ENCODE measurements around the gene RIPOR3.
"Not testable (repeated sequence)": the region's sequence is repeated elsewhere in the genome, so short reads cannot be mapped to it uniquely, and the experiment has no call there.

The RIPOR3 gene

DNA sequence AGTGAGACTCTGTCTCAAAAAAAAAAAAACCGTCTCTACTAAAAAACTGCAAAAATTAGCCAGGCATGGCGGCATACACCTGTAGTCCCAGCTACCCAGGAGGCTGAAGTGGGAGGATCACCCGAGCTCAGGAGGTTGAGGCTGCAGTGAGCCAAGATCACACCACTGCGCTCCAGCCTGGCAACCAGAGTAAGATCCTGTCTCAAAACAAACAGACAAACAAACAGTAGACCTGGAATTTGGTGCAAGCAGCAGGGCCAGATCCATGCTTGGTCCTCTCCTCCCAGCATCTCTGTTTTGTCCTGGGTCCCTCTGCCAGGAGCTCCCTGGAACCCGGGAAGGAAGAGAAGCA is 11.6 kb downstream of the RIPOR3 start:
- no peak for DNase-seq (ENCODE audit: low read depth in 2 of 2)

DNA sequence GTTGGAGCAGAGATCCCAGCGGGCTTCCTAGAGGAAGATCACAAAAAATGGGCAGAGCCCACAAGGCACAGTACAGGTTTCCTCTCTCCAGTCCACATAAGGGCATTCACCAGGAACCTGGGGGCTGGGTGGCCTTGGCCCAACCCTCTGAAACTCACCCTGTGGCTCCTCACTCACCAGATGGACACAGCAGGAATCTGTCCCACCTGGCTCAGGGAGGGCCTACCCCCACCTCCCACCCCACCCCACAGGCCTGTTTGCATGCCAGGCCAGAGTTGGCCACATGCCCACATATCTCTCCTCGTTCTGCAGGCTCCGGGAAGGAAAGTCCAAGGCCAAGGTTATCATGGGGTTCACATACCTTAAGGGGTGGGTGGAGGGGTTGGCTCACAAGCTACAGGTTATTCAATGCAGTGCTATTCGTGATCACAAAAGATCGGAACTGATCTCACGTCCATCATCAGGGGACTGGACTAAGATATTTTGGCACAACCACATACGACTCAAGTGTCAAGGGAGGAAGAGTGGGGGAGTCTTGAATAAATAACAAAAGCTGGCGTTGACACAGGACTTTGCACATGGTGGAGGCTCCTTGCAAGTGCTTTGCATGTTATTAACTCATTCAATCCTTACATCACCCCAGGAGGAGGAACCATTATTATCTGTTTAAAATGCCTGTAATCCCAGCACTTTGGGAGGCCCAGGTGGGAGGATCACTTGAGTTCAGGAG is 13.0 kb downstream of the RIPOR3 start:
- DNase-seq (ENCODE audit: low read depth in 2 of 2): no peak

DNA sequence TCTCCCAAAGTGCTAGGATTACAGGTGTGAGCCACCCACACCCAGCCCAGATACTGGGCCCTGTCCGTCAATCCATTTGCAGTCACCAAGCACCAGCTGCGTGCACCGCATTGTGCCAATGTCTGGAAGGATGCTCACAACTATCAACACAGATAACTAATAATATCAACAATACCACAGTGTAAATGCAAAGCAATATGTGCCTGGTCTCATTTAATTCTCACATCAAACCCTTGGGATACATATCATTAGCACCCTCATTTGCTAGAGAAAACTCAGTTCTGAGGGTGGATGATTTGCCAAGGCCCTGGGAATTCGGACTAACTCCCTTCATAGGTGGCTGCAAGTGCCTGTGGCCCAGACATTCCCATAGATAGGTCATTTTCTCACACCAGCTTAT is 14.5 kb downstream of the RIPOR3 start:
- DNase-seq (ENCODE audit: low read depth in 2 of 2): no peak

DNA sequence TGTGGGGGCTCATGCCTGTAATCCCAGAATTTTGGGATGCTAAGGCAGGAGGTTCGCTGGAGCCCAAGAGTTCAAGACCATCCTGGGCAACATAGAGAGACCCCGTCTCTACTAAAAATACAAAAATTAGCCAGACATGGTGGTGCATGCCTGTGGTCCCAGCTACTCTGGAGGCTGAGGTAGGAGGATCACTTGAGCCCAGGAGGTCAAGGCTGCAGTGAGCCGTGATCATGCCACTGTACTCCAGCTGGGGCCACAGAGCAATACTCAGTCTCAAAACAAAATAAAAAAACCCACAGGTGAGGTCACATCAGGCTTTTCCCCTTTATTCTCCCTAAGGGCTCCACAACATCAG is 15.0 kb downstream of the RIPOR3 start:
- DNase-seq (ENCODE audit: low read depth in 2 of 2): not testable (repeated sequence)

DNA sequence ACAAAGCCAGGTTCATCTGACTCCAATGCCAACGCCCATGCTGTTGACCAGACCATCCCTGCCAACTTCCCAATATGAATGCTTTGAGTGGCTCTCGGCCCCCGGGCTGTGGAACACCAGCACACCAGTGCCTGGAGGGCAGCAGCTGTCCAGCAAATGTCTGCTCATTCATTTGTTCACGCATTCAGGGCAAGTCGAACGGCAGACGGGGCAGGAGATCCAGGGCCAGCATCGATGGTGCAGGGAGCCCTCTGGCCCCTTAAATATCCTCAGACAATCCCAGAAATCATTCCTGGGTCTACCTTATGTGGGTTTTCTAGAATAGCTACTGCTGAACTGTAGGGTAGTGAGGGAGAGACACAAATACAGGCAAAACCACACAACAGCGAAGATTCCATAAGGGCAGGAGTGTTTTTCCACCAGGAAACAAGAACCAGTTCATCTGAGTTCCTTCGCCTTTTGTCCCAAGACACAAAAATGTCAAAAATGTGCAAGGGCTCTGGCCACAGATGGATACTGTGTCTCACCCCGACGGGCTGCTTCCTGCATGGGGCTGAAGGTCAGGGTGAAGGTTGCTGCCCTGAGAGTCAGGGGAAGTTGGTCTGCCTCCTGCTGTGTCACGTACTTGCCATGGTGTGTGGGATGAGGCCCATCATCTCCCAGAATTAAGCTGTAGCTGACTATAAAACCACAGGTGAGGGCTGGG is 15.5 kb downstream of the RIPOR3 start:
- DNase-seq (ENCODE audit: low read depth in 2 of 2): no peak

DNA sequence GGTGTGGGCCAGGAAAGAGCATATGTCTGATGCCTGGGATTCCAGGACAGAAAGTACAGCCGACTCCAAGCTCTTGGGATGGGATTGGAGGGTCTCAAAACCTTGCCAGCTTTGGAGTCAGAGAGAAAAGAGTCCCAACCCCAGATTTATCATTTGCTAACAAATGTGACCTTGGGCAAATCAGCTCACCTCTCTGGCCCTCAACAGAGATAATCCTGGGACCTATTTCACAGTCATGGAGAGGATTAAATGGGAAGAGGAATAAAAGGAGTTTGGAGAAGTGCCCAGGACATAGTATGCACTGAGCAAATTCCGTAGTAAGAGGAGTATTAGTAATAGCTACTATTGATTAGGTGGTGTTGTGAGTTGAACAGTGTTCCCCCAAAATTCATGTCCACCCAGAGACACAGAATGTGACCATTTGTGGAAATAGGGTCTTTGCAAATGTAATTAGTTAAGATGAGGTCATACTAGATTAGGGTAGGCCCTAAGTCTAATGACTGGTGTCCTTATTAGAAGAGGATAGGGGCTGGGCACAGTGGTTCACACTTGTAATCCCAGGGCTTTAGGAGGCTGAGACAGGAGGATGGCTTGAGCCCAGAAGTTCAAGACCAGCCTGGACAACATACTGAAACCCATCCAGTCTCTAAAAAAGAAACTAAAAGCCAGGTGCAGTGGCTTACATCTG is 17.1 kb downstream of the RIPOR3 start:
- DNase-seq (ENCODE audit: low read depth in 2 of 2): no peak

DNA sequence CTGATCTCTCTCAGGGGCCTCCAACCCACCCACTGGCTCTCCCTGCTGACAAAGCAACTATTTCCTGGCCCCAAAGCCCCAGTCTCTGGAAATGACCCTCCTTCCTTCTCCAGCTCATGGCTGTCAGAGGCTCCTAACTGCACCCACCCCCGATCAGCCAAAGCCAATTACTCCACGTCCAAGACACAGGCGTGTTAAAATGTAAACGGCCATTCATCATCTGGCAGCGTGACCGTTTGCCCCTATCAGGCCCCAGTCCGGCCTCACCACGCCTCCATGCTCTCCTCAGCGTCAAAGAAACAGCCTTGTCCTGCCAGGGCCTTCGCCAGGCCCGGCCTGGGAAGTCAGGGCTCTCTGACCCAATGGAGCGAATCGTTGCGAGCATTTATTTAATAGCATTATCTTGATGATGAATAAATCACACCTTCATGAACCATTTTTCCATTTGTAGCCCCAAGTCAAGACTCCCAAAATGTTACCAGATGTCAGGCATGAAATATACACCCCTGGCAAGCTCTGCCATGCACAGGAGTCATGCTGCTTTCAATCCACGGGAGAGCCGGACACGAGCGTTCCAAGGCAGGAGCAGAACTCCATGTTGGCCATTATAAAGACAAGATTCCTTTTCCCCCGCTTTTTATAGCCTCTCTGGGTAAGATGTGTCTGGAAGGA is 17.7 kb downstream of the RIPOR3 start:
- no peak for DNase-seq (ENCODE audit: low read depth in 2 of 2)

DNA sequence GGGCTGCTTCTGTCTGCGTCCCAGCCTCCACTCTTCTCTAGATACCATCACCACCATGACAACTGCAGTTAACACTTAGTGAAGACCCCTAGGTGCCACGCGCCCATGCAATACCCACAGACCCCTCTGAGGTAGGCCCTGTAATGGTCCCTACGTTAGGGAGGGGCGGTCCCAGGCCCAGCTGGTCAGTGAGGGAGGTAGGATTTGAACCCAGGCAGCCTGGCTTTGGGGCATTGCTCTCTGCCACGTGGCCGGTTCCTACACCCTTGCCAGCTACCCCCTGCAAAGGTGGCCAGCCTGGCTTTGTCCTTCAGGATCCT is 18.2 kb downstream of the RIPOR3 start:
- no peak for DNase-seq (ENCODE audit: low read depth in 2 of 2)

DNA sequence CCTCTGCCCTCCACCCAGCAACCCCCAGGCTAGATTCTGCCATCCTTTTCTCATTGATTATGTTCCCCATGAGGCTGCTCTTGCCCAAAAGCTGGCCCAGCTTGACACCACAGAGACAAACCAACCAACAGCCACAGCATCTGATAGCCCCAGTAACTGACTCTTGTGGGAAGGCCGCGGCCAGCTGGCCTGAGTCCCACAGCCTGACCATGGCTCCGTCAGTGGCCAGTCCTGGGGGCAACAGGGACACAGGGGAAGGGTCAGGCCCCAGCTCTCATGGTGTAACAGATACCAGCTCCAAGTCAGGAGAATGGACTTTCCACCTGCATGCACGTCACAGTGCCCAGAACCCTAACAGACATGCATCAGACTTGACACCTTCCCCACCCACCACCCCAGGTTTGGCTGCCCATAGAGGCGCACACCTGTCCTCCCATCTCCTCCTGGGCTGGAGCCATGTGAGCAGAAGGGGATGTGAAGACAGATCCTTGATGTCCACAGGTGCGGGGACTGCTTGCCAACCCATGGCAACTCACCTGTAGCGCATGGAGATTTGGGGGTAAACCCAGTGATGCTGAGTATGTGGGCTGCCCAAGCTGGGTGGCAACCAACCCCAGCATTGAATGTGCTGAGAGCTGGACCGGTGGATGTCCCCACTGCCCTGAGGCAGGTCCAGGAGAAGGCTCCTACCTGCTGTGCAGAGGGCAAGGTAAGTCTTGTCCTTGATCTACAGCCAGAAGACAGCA is 18.8 kb downstream of the RIPOR3 start:
- DNase-seq (ENCODE audit: low read depth in 2 of 2): no peak

DNA sequence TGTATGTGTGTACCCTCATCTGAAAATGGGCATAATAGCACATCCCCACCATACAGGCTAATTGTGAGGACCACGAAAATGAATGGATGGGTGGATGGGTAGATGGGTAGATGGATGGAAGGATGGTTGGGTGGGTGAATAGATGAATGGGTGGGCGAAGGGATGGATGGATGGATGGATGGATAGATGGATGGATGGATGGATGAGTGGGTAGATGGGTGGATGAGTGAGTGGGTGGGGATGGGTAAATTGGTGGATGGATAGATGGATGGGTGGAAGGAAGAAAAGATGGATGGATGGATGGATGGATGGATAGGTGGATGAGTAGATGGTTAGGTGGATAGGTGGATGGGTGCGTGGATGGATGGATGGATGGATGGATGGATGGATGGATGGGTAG is 19.7 kb downstream of the RIPOR3 start:
- no peak for DNase-seq (ENCODE audit: low read depth in 2 of 2)

DNA sequence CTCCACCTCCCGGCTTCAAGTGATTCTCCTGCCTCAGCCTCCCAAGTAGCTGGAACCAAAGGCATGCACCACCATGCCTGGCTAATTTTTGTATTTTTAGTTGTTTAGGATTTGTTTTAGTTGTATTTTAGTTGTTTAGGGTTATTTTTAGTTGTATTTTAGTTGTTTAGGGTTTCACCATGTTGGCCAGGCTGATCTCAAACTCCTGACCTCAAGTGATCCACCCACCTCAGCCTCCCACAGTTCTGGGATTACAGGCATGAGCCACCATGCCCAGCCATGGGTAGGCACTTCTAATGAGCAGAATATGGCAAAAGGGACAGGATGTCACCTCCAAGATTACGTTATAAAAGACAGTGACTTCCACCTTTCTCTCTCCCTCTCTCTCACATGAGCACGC is 20.3 kb downstream of the RIPOR3 start:
- DNase-seq (ENCODE audit: low read depth in 2 of 2): not testable (repeated sequence)

DNA sequence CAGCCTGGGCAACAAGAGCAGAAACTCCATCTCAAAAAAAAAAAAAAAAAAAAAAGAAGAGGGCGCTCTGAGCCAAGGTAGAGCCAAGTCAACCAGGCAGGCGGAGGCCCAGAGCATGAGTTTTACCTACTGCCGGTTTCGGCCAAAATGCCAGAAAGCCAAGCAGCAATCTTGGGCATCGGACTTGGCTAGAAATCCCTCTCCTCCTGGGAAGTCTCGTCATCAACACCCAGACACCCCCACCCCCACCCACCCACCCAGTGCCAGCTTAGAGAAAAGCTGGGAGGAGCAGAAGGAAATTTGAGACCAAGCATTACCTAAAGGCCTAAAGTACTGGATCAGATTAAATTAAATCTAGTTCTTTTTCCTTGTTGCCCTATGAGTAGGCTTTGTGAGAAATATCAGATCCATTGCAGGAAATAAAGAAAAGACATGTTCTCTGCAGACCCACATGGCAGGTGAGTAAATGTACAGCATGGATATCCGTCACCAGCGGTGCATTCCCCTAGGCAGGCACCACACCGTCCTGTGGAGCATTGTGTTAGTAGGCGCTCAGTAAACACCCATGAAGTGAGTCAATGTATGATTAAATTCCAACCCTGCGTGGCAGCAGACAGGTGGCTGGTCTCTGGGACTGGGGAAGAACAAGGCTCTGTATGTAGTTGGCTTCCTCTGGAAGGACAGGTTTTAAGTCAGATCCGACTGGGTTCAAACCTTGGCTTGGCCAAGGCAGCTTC is 21.0 kb downstream of the RIPOR3 start:
- no peak for DNase-seq (ENCODE audit: low read depth in 2 of 2)

DNA sequence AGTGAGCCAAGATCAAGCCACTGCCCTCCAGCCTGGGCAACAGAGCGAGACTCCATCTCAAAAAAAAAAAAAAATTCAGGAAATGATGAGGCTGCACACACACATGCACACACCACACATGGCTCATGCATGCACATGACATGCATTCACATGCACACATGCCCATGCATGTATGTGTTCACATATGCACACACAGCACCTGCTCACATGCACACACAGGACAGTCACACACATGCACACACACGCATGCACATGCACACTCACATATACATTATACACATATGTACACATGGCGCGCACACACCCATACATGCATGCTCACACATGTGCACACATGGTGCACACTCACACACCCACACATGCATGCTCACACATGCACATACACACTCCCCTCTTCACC is 22.5 kb downstream of the RIPOR3 start:
- DNase-seq (ENCODE audit: low read depth in 2 of 2): no peak

DNA sequence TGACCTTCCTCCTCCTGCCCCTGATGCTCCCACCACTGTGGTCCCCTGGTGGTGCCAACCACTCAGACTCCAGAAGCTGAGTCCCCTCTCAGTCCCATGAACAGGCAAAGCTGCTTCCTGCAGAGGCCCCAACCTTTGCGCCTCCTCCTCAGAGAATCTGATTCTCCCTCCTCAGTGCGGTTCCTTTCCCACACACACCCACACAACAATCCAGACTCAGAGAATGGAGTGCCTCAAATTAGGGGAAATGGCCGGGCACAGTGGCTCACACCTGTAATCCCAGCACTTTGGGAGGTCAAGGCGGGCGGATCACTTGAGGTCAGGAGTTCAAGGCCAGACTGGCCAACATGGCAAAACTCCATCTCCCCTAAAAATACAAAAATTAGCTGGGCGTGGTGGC is 23.0 kb downstream of the RIPOR3 start:
- DNase-seq (ENCODE audit: low read depth in 2 of 2): no peak

DNA sequence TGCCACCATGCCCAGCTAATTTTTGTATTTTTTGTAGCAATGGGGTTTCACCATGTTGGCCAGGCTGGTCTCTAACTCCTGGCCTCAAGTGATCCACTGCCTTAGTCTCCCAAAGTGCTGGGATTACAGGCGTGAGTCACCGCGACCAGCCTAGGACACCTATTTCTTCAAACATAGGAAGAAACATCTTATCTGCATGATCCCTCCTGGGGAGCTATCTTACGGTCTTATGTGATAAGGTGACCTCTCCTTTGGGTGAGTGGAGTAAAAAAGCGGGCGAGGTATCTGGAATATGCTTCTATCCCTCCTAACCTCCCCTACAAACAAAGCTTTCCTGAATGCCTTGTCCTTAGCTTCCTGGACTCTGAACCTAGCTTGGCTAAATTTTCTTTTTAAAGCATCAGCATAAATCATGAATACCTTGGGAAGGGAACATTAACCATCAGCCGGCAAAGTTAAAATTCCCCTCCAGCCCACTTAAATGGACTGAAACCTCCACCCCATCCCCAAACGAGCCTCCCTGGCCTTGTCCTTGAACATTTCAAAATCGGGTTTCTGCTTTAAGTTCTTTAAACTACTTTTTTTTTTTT is 24.5 kb downstream of the RIPOR3 start:
- no peak for DNase-seq (ENCODE audit: low read depth in 2 of 2)

DNA sequence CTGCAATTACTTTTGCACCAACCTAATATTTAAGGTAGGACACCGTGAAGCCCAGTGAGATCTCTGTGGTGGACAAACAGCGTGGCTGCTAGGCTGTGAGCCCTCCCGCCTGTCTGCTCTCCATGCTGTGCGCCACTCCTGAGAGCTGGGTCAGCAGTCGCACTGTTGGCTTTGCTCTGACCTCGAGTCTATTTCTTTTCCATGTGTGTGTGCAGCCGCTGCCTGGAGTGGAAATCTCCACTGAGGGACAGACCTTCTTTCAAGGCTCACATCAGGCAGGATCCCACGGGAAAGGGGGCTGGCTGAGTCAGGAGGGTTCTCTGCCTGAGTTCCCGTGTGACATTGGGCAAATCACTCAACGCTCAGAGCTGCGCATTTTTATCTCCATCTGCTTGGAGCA is 27.1 kb downstream of the RIPOR3 start:
- no peak for DNase-seq (ENCODE audit: low read depth in 2 of 2)

DNA sequence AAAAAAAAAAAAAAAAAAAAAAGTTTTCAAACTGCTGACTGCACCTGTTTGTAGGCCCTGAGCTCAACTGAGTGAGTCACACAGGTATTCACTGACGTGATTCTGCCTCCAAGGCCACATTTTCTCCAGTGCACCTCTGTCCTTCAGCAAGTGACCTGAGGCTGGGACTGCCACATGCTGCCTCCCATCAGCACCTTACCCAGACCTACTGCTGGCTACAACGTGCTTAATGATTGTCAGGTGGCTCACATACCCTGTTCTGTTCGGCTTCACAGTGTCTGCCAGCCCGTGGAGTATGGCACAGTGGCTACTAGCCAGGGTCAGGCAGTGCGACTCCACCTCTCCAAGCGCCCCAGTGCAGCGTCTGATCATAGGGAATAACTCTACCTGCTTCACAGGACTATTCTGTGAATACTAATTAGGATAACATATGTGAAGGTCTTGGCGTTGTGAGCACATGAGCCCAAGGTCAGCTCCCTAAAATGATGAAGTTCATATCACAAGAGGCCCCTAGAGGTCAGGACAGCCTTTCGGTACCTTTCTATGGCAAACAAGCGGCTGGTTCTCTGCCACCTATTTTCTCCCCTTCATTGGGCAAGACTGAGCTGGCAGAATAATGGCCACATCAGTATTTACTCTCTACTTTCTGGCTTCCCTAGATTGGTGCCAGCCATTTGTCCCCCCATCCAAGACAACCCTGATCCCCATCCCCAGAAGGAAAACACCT is 28.1 kb downstream of the RIPOR3 start:
- no peak for DNase-seq (ENCODE audit: low read depth in 2 of 2)

DNA sequence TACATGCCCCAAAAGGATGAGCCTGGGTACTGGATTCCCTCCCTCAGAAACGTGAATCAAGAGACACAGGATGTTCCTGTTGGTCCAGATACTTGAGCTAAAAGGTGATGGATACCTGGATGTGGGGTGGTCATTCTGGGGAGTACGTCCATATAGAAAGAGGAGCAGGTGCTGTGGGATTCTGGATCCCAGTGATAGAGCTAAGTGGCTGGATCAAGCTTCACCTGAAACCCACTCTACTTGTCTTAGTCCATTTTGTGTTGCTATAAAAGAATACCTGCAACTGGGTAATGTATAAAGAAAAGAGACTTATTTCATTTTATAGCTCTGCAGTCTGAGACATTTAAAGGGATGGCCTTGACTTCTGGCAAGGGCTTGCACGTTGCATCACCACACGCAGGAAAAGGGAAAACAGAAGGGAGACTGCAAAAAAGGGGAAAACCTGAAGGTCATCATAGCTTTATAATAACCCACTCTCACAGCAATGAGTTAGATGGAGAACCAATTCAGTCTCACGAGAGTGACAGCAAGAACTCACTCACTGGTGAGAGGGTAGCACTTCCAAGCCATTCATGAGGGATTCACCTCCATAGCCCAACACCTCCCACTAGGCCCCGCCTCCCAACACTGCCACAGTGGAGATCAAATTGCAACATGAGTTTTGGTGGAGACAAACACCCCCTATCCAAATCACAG is 31.2 kb downstream of the RIPOR3 start:
- no peak for DNase-seq (ENCODE audit: low read depth in 2 of 2)

DNA sequence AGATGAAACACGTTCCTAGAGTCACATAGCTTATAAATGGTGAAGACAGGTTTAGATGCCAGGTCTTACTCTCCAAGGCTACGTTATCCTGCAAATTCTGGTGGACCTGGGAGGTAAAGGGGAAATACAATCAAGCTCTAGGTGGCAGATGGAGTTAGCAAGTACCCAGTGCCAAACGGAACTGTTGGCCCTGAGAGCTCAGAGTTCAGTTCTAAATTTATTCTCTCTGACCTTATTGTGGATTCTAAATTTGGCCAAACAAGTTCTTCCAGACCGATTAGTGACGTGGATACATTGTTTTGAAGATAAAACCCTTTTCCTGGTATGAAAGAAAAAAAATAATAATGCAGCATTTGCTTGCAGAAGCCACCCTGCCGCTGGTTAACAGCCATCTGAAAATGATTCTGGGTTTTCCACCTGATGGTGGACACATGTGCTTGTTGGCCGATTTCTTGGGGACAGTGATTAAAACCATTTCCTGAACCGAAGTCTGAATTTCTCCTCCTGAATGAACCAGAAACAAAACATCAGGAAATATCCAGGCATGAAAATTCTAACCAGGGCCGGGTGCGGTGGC is 32.5 kb downstream of the RIPOR3 start:
- DNase-seq (ENCODE audit: low read depth in 2 of 2): no peak
